CD4-positive, alpha-beta T cell treated with Interleukin-12 subunit alpha and Interleukin-12 subunit beta, for 1 hour (primary cell): ENCODE data around the gene C10orf53.
"Not testable (repeated sequence)": the region's sequence is repeated elsewhere in the genome, so short reads cannot be mapped to it uniquely, and the experiment has no call there.

Experiments
- DNase-seq: peaks from one replicate; pipeline ENCODE4 v3.0.0-alpha.2; 2020

Gene C10orf53

GRCh38 chr10:49652421-49653272, 26.8 kb upstream of the C10orf53 start:
- DNase-seq: no peak

GRCh38 chr10:49653273-49653929, 26.1 kb upstream of the C10orf53 start:
- DNase-seq: no peak

GRCh38 chr10:49654036-49654693, 25.3 kb upstream of the C10orf53 start:
- DNase-seq: no peak

- no peak for DNase-seq
Observed at GRCh38 chr10:49655099-49655498, 24.4 kb upstream of the C10orf53 start.

- no peak for DNase-seq
Observed at GRCh38 chr10:49656845-49657493, 22.5 kb upstream of the C10orf53 start.

- no peak for DNase-seq
Observed at GRCh38 chr10:49657606-49658005, 21.8 kb upstream of the C10orf53 start.

GRCh38 chr10:49661140-49661856, 18.2 kb upstream of the C10orf53 start:
- DNase-seq: no peak

- DNase-seq: no peak
Observed at GRCh38 chr10:49662169-49662830, 17.2 kb upstream of the C10orf53 start.

GRCh38 chr10:49663596-49663995, 15.9 kb upstream of the C10orf53 start:
- no peak for DNase-seq

GRCh38 chr10:49664006-49664841, 15.2 kb upstream of the C10orf53 start:
- DNase-seq: no peak

- no peak for DNase-seq
Observed at GRCh38 chr10:49664842-49665355, 14.6 kb upstream of the C10orf53 start.

GRCh38 chr10:49666054-49666615, 13.3 kb upstream of the C10orf53 start:
- DNase-seq: no peak

GRCh38 chr10:49666685-49667084, 12.8 kb upstream of the C10orf53 start:
- no peak for DNase-seq

GRCh38 chr10:49667991-49668390, 11.5 kb upstream of the C10orf53 start:
- no peak for DNase-seq

- DNase-seq: no peak
Observed at GRCh38 chr10:49668684-49669083, 10.8 kb upstream of the C10orf53 start.

- no peak for DNase-seq
Observed at GRCh38 chr10:49678827-49679479, 498 bp upstream of the C10orf53 start.

- not testable (repeated sequence) for DNase-seq
Observed at GRCh38 chr10:49682449-49682848, 3.0 kb downstream of the C10orf53 start.

- DNase-seq: no peak
Observed at GRCh38 chr10:49682879-49683278, 3.4 kb downstream of the C10orf53 start.

- no peak for DNase-seq
Observed at GRCh38 chr10:49686651-49687050, 7.2 kb downstream of the C10orf53 start.
